Mucosa of rectum (tissue), 2 donors: Measurements from ENCODE around the gene TCIRG1.
"Not testable (repeated sequence)": the region's sequence is repeated elsewhere in the genome, so short reads cannot be mapped to it uniquely, and the experiment has no call there.

ENCODE experiments used
- H3K27ac ChIP-seq, 2 donors: one replicate each; pipeline ENCODE4 v1.7.0; 2013; ENCODE audit warnings: inconsistent platforms in 2 of 2, low read depth in 2 of 2, low read length in 2 of 2
- H3K27me3 ChIP-seq, 2 donors: one replicate each; pipeline ENCODE4 v1.7.0; 2013; ENCODE audit warnings: low read length in 2 of 2; ENCODE audit not compliant: control insufficient read depth in 2 of 2, insufficient read depth in 2 of 2
- H3K36me3 ChIP-seq, 2 donors: one replicate each; pipeline ENCODE4 v1.7.0; 2013; ENCODE audit warnings: low read length in 2 of 2; ENCODE audit not compliant: control insufficient read depth in 2 of 2, insufficient read depth in 2 of 2
- H3K4me1 ChIP-seq, 2 donors: one replicate each; pipeline ENCODE4 v1.7.0; 2013; ENCODE audit warnings: low read length in 2 of 2, mild to moderate bottlenecking in 1 of 2; ENCODE audit not compliant: control insufficient read depth in 2 of 2, insufficient read depth in 2 of 2
- H3K4me3 ChIP-seq, 2 donors: one replicate each; pipeline ENCODE4 v1.7.0; 2013; ENCODE audit warnings: low read length in 2 of 2
- H3K9ac ChIP-seq, 2 donors: one replicate each; pipeline ENCODE4 v1.7.0; 2013; ENCODE audit warnings: low read length in 2 of 2, low read depth in 1 of 2, mild to moderate bottlenecking in 1 of 2
- H3K9me3 ChIP-seq, 2 donors: one replicate each; pipeline ENCODE4 v1.7.0; 2013; ENCODE audit warnings: low read length in 2 of 2; ENCODE audit not compliant: control insufficient read depth in 2 of 2
- donor health status: healthy.
- donor health status: Normal muscosa, but diverticular disease.

Gene TCIRG1

DNA sequence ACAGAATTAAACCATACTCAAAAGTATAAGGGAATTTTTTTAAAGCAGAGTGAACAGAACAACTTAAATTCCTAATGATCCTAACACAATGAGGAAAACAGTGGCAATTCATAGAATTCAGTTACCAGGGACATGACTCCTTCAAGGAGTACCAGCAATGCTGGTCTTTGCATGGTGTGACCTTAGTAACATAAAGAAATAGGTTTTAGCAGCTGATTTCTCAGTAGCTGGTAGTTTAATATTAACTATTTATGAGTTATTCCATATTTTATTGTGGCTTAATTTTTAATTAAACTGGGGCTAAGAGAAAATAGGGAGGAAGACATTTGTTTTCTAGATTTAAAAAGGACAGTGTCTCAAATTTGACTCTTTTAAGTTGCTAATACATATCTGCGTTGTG is 51.5 kb downstream of the TCIRG1 start:
- Histone ChIP-seq H3K36me3 (peaks cover 0 to 4% of the 10 kb centered on the region in 2 donors), H3K9ac (peak overlapping the region; percentile 2 to 6), H3K27ac (peak overlapping the region; percentile 64 to 69), H3K27me3 (no peaks in the 10 kb centered on the region), H3K9me3 (no peaks in the 10 kb centered on the region), H3K4me1 (peaks cover 17 to 20% of the 10 kb centered on the region in 2 donors), H3K4me3 (peak overlapping the region in 1 of 2 donors; percentile 44)

DNA sequence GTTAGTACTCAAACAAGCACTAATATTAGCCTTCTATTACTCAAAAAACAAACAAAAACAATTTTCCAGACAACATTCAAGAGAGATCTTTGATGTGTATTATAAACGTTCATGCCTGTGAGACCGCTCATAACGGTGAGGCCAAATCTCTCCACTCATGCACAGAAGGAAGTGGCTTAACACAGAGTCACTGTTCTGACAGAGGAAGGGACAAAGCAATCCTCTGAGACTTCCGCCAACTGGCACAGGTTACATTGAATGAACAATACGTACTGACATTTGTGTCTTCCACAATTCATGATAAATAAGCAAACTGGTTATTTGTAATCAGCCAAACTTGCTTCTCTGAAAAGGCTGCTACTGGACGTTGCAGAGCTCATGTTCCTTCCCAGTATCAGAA is 51.9 kb downstream of the TCIRG1 start:
- no peaks in the 10 kb centered on the region for H3K27me3 ChIP-seq
- H3K4me3 ChIP-seq: peak overlapping the region in 1 of 2 donors; percentile 44
- peak overlapping the region; percentile 64 to 69 for H3K27ac ChIP-seq
- peaks cover 17 to 20% of the 10 kb centered on the region in 2 donors for H3K4me1 ChIP-seq
- H3K9ac ChIP-seq: peak overlapping the region; percentile 2 to 38
- H3K9me3 ChIP-seq: no peaks in the 10 kb centered on the region
- H3K36me3 ChIP-seq: peaks cover 0 to 4% of the 10 kb centered on the region in 2 donors

DNA sequence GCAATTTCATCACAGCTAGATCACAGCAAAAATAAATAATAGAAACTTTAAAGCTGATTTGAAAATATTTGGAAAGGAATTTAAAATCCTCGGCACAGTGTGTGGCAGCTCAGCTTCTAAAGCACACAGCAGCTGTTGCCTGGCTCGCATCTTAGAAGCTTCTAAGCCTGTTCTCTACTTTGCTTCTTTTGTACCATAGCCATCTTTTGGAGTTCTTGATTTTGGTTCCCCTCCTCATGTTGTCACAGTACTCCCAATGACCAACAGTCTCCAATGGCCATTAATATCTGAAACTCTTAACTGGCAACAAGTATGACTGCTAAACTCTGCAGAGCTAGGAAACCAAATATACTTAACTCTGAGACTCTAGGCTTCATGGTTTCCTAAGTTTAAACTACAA is 53.6 kb downstream of the TCIRG1 start:
- Histone ChIP-seq H3K4me1 (peaks cover 19 to 20% of the 10 kb centered on the region in 2 donors), H3K9me3 (no peaks in the 10 kb centered on the region), H3K9ac (no peak overlapping the region), H3K4me3 (no peak overlapping the region), H3K27ac (no peak overlapping the region), H3K36me3 (peaks cover 0 to 4% of the 10 kb centered on the region in 2 donors), H3K27me3 (no peaks in the 10 kb centered on the region)

DNA sequence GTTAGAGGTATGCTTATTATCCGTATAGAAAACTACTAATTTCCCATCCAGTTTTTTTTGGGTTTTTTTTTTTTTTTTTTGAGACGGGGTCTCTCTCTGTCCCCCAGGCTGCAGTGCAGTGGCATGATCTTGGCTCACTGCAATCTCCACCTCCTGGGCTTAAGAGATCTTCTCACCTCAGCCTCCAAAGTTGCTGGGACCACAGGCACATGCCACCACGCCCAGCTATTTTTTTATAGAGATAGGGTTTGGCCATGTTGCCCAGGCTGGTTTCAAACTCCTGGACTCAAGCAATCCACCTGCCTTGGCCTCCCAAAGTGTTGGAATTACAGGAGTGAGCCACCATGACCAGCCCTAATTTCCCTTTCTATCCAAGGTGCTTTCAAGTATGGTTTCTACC is 54.1 kb downstream of the TCIRG1 start:
- H3K4me1 ChIP-seq: peaks cover 19 to 20% of the 10 kb centered on the region in 2 donors
- not testable (repeated sequence) for H3K9me3 ChIP-seq, H3K27ac ChIP-seq, H3K27me3 ChIP-seq, H3K9ac ChIP-seq, H3K36me3 ChIP-seq, H3K4me3 ChIP-seq

DNA sequence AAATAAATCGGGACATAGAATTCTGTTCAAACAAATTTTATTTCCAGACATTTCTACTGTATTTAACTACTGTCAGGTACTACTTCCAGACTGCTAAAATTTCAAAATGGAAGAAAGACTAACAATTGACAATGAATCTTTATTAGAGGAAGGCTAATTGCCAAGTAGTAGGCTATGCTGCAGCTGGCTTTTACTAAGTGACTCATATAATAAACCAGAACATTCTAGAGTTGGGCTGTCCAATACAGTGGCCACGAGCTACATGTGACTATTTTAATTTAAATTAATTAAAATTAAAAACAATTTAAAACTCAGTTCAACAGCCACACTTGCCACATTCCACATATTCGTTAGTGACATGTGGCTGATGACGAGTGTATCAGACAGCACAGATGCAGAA is 54.7 kb downstream of the TCIRG1 start:
- Histone ChIP-seq H3K9me3 (no peaks in the 10 kb centered on the region), H3K27me3 (no peaks in the 10 kb centered on the region), H3K4me3 (no peak overlapping the region), H3K4me1 (peaks cover 19 to 20% of the 10 kb centered on the region in 2 donors), H3K9ac (no peak overlapping the region), H3K36me3 (peaks cover 0 to 4% of the 10 kb centered on the region in 2 donors), H3K27ac (no peak overlapping the region)

DNA sequence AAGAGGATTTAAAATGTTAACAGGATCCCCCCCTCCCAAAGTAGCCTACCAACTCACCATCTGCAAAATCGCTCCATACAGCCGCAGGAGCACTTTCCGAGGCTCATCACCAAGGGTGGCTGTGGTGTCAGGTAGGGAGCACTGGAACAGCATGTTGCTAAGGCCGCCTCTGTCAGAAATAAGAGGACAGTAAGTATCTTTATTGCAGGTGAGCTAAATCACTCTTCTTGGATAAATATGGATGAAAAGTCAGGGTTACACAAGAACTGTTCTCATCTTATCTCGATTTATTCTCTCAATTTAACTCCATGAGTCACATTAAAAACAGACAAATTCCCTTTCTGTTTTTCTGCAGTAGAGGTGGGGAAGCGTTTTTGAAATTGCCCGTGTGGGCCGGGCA is 58.1 kb downstream of the TCIRG1 start:
- Histone ChIP-seq H3K9ac (no peak overlapping the region), H3K36me3 (peaks cover 0 to 4% of the 10 kb centered on the region in 2 donors), H3K27ac (no peak overlapping the region), H3K27me3 (no peaks in the 10 kb centered on the region), H3K4me1 (peaks cover 2 to 12% of the 10 kb centered on the region in 2 donors), H3K4me3 (no peak overlapping the region), H3K9me3 (no peaks in the 10 kb centered on the region)

DNA sequence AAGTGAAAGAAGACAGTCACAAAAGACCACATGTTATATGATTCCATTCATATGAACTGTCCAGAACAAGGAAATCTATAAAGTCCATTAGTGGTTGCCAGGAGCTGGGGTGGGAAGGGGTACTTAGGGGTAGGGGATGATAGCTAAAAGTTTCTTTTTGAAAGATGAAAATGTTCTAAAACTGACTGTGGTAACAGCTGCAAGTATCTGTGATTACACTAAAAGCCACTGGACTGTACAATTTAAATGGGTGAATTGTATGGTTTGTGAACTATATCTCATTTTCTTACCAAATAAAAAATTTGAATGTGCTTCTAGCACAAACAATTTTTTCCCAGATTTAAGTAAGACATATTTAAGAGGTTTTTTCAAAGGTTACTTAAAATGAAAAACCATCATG is 60.2 kb downstream of the TCIRG1 start:
- Histone ChIP-seq H3K4me1 (peaks cover 2 to 7% of the 10 kb centered on the region in 2 donors), H3K9ac (peak overlapping the region; percentile 4 to 9), H3K36me3 (peaks cover 0 to 4% of the 10 kb centered on the region in 2 donors), H3K9me3 (no peaks in the 10 kb centered on the region), H3K4me3 (no peak overlapping the region), H3K27me3 (no peaks in the 10 kb centered on the region), H3K27ac (peak overlapping the region in 1 of 2 donors; percentile 43)

DNA sequence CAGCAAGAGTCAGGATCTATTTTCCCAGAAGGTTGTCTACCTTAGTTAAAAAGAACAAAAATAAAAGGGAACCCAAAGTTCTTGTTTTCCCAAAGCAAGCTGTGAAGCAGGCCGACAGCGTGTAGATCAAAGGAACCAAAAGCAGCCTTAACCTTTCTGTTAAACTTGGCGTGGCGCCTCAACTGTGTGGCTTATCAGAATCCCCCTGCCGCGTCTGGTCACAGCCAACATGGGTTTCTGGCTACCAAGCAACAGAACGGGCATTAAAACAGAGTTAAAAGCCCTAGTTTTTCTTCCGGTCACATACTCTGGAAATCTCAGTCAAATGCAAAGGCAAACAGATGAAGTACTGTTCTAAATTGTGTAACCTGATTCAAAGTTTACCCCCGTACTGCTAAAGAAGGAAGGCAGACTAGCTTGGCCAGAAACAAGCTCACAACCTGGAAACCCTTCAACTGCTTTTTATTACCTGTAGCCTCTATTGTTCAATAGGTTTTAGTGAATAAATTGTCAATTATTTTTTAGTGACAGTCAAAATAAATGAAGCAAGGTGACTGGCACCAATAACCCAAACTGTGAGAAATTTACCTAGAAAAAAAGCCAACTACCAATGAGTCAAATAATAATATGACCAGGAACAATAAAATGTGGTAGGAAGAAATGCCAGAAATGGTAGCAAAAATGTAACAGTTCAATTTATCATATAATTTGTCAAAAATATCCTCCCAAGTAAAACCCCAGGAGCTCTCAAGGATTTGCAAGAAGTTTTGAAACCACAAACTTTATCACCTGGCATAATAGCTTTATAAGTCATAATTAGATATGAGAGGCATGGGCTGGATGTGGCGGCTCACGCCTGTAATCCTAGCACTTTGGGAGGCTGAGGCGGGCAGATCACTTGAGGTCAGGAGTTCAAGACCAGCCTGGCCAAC is 60.9 kb downstream of the TCIRG1 start:
- Histone ChIP-seq H3K27me3 (no peaks in the 10 kb centered on the region), H3K9ac (peak overlapping the region; percentile 4 to 10), H3K27ac (peak overlapping the region; percentile 20 to 43), H3K9me3 (no peaks in the 10 kb centered on the region), H3K36me3 (no peaks in the 10 kb centered on the region), H3K4me3 (peak overlapping the region in 1 of 2 donors; percentile 14), H3K4me1 (peaks cover 2 to 7% of the 10 kb centered on the region in 2 donors)
